BLaER1 treated with 17β-estradiol and CSF1 and Interleukin-3, amounts not matched to agents 10 nM and 100 nM (cell line): ENCODE results near the gene USP32.

Experiments
- H3K27ac ChIP-seq, 11 experiments: shearing (Covaris generic); formaldehyde crosslinking; 2 replicates each; pipeline ENCODE4 v1.8.1; 2022
- H3K27me3 ChIP-seq, 11 experiments: shearing (Covaris generic); formaldehyde crosslinking; 2 replicates each; pipeline ENCODE4 v1.8.1; 2022
- H3K36me3 ChIP-seq, 11 experiments: shearing (Covaris generic); formaldehyde crosslinking; 2 replicates each; pipeline ENCODE4 v1.8.1; 2022
- H3K4me1 ChIP-seq, 10 experiments: shearing (Covaris generic); formaldehyde crosslinking; 2 replicates each; pipeline ENCODE4 v1.8.1; 2022
- H3K4me2 ChIP-seq, 11 experiments: shearing (Covaris generic); formaldehyde crosslinking; 2 replicates each; pipeline ENCODE4 v1.8.1; 2022
- H3K4me3 ChIP-seq, 10 experiments: shearing (Covaris generic); formaldehyde crosslinking; 2 replicates each; pipeline ENCODE4 v1.8.1; 2022
- H3K9ac ChIP-seq, 11 experiments: shearing (Covaris generic); formaldehyde crosslinking; 2 replicates each; pipeline ENCODE4 v1.8.1; 2022
- H3K9me3 ChIP-seq, 11 experiments: shearing (Covaris generic); formaldehyde crosslinking; replicated peaks in 1 of 11; 2 replicates each; pipeline ENCODE4 v1.8.1; 2022
- H4K20me1 ChIP-seq, 11 experiments: shearing (Covaris generic); formaldehyde crosslinking; 2 replicates each; pipeline ENCODE4 v1.8.1; 2022
- Cebpa-rat ChIP-seq, 11 experiments: shearing (Covaris generic); IDR thresholded peaks; 2 replicates each; pipeline ENCODE4 v1.8.1; 2022

The USP32 gene

DNA sequence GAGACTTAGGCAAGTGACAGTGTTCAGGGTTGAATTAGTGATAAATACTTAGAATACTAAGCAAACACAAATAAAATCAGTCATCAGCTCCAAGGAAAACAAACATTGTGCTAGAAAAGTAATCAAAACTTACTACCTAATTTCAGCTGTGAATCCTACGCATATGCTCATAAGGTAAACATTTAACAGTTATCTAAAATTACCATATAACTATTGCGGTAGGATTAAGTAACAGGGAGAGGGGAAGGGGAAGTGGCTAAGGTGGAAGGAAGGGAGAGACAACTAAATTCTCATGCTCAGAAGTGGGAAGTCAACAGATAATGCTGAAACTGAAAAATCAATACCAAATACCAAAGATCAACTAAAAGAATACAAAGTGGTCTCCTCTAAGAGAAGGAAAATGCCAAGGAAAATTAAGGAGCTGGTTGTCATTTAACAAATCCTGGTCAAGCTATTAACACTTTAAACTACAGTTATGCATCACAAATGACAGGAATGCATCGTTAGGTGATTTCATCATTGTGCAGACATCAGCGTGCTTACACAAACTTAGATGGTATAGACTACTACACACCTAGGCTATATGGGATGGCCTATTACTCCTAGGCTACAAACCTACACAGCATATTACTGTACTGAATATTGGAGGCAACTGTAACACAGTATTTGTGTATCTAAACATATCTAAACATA is 20.0 kb downstream of the USP32 start:
- Histone ChIP-seq H3K4me1 (peaks cover 13 to 48% (median 32%) of the 10 kb centered on the region in 10 experiments), H3K4me3 (peak overlapping the region in 3 of 10 experiments; percentile 2 to 10 (median 6); a peak in 5 of 20 replicates), H3K4me2 (peak overlapping the region; percentile 50 to 88 (median 67)), H3K27me3 (no peaks in the 10 kb centered on the region), H3K36me3 (peaks cover 6 to 70% (median 31%) of the 10 kb centered on the region in 11 experiments; a peak in 16 of 22 replicates), H3K27ac (peak overlapping the region in 10 of 11 experiments; percentile 27 to 71 (median 58); a peak in 18 of 22 replicates), H3K9me3 (peaks cover 0 to 12% (median 3%) of the 10 kb centered on the region in 11 experiments; a peak in 6 of 22 replicates), H4K20me1 (peaks cover 0 to 93% (median 8%) of the 10 kb centered on the region in 11 experiments; a peak in 13 of 22 replicates), H3K9ac (peak overlapping the region in 5 of 11 experiments; percentile 4 to 31 (median 25); a peak in 5 of 22 replicates)
- 0 out of 22 replicates have a peak, but pooled peaks of 1 of the 11 experiments have one; percentile 30 for TF ChIP-seq Cebpa-rat (IDR thresholded peaks at IDR 0.05)

DNA sequence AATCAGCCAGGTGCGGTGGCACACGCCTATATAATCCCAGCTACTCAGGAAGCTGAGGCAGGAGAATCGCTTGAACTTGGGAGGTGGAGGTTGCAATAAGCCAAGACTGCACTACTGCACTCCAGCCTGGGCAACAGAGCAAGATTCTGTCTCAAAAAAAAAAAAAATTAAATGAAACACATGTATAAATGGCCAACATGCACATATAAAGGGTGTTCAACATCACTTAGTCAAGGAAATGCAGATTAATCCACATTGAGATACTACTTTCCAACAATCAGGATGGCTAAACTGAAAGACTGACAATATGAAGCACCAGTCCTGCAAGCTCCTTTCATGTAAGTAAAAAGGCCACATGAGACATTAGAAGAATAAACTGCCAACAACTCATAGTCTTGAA is 20.5 kb downstream of the USP32 start:
- Histone ChIP-seq H3K9me3 (peaks cover 0 to 12% (median 3%) of the 10 kb centered on the region in 11 experiments; a peak in 7 of 22 replicates), H3K36me3 (peaks cover 4 to 70% (median 30%) of the 10 kb centered on the region in 11 experiments; a peak in 18 of 22 replicates), H3K27ac (peak overlapping the region in 10 of 11 experiments; percentile 1 to 71 (median 55); a peak in 17 of 22 replicates), H3K9ac (peak overlapping the region in 4 of 11 experiments; percentile 10 to 30 (median 26); a peak in 2 of 22 replicates), H3K4me2 (peak overlapping the region; percentile 50 to 88 (median 67); a peak in 21 of 22 replicates), H3K4me1 (peaks cover 13 to 48% (median 32%) of the 10 kb centered on the region in 10 experiments), H3K4me3 (peak overlapping the region in 2 of 10 experiments; percentile 2 to 10; a peak in 3 of 20 replicates), H4K20me1 (peaks cover 0 to 96% (median 12%) of the 10 kb centered on the region in 11 experiments; a peak in 13 of 22 replicates), H3K27me3 (no peaks in the 10 kb centered on the region)
- TF ChIP-seq Cebpa-rat (IDR thresholded peaks at IDR 0.05): no peak

DNA sequence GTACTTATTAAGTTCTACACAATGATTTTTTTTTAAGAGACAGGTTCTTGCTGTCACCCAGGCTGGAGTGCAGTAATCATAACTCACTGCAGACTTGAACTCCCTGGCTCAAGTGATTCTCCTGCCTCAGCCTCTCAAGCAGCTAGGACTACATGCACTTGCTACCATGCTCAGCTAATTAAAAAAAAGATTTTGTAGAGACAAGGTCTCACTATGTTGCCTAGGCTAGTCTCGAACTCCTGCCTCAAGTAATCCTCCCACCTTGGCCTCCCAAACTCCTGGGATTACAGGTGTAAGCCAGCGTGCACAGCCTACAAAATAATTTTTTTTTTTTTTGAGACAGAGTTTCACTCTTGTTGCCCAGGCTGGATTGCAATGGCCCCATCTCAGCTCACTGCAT is 22.2 kb downstream of the USP32 start:
- no peak overlapping the region for H3K27ac ChIP-seq
- peaks cover 4 to 65% (median 26%) of the 10 kb centered on the region in 11 experiments; a peak in 18 of 22 replicates for H3K36me3 ChIP-seq
- TF ChIP-seq Cebpa-rat (IDR thresholded peaks at IDR 0.05): no peak
- H3K4me1 ChIP-seq: peaks cover 13 to 51% (median 32%) of the 10 kb centered on the region in 10 experiments
- H3K9ac ChIP-seq: no peak overlapping the region
- peaks cover 0 to 99% (median 15%) of the 10 kb centered on the region in 11 experiments; a peak in 14 of 22 replicates for H4K20me1 ChIP-seq
- peak overlapping the region in 1 of 11 experiments; percentile 56; a peak in 2 of 22 replicates for H3K4me2 ChIP-seq
- peaks cover 0 to 12% (median 3%) of the 10 kb centered on the region in 11 experiments; a peak in 7 of 22 replicates for H3K9me3 ChIP-seq
- no peak overlapping the region for H3K4me3 ChIP-seq
- H3K27me3 ChIP-seq: no peaks in the 10 kb centered on the region

DNA sequence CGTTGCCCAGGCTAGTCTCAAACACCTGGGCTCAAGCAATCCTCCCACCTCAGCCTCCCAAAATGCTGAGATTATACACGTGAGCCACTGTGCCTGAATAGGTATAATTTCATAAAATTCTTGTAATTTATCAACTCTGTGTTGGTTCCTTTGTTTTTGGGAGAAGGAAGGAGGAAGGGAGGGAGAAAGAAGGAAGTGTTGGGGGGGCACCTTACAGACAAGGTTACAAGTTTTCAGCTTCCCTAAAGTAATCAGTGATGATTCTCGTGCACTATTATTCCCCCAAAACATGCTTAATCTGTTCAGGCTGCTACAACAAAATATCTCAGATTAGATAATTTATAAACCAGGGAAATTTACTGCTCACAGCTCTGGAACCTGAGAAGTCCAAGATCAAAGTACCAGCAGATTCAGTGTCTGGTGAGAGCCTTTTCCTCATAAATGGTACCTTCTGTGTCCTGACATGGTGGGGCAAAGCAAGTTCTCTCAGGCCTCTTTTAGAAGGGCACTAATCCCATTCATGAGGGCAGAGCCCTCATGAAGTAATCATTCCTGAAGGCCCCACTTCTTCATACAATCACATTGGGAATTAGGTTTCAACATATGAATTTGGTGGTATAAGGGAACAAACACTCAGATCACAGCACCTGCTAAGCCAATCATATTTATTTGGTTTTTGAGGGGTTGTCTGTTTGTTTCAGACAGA is 28.1 kb downstream of the USP32 start:
- Histone ChIP-seq H4K20me1 (peaks cover 2 to 100% (median 53%) of the 10 kb centered on the region in 11 experiments; a peak in 17 of 22 replicates), H3K4me3 (no peak overlapping the region), H3K9ac (no peak overlapping the region), H3K36me3 (peaks cover 0 to 49% (median 17%) of the 10 kb centered on the region in 11 experiments; a peak in 15 of 22 replicates), H3K27ac (no peak overlapping the region), H3K9me3 (peaks cover 0 to 12% (median 0%) of the 10 kb centered on the region in 11 experiments; a peak in 4 of 22 replicates), H3K4me2 (peak overlapping the region in 4 of 11 experiments; percentile 3 to 43 (median 22); a peak in 5 of 22 replicates), H3K4me1 (peaks cover 0 to 28% (median 5%) of the 10 kb centered on the region in 10 experiments; a peak in 9 of 20 replicates), H3K27me3 (no peaks in the 10 kb centered on the region)
- TF ChIP-seq Cebpa-rat (IDR thresholded peaks at IDR 0.05): no peak

DNA sequence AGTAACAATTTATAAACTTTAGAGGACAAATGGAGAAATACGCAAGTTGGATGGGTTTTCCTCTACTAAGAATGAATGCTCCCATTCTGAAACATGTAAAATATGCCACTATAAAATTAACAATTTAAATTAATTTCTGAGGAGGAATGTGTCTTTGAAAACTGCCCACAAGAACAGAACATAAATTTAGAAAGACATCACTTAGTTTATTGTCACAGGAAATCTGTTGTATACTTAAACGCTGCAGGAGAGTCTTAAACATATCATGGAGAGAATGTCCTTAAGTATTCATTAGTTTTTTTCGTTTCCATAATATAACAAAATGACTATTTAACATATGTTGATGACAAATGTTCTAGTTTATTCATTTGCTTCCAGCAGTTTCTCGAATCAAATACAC is 29.6 kb downstream of the USP32 start:
- no peak overlapping the region for H3K4me3 ChIP-seq
- H3K4me2 ChIP-seq: no peak overlapping the region
- H3K9ac ChIP-seq: no peak overlapping the region

DNA sequence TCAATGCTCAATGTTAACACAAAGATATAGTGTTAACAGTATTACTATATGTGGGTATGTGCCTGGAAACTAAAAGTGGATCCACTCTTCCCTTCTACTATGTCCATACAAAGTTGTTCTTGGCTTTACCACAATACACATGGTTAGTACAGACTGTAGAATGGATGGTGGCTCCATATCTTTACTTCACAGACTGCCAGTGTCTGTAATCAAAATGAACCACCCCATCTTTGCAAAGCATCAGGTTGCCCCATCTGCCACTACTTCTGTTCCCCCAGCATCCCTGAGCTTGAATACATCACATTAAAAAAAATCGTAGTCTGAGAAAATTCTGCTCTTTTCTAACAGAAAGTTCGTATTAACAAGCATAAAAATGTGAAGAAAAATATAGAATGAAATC is 30.0 kb downstream of the USP32 start:
- Histone ChIP-seq H3K27ac (no peak overlapping the region), H4K20me1 (peaks cover 2 to 100% (median 55%) of the 10 kb centered on the region in 11 experiments; a peak in 17 of 22 replicates), H3K4me3 (no peak overlapping the region), H3K4me2 (no peak overlapping the region), H3K36me3 (peaks cover 0 to 38% (median 7%) of the 10 kb centered on the region in 11 experiments; a peak in 14 of 22 replicates), H3K4me1 (peaks cover 0 to 48% (median 17%) of the 10 kb centered on the region in 10 experiments; a peak in 11 of 20 replicates), H3K27me3 (no peaks in the 10 kb centered on the region), H3K9me3 (peaks cover 0 to 9% (median 0%) of the 10 kb centered on the region in 11 experiments; a peak in 1 of 22 replicates), H3K9ac (no peak overlapping the region)
- no peak for TF ChIP-seq Cebpa-rat (IDR thresholded peaks at IDR 0.05)

More for the DNA sequence above, 29.6 kb downstream of the USP32 start:
- Histone ChIP-seq H3K27me3 (no peaks in the 10 kb centered on the region), H3K4me1 (peaks cover 0 to 44% (median 13%) of the 10 kb centered on the region in 10 experiments; a peak in 11 of 20 replicates), H3K27ac (no peak overlapping the region), H3K36me3 (peaks cover 0 to 39% (median 11%) of the 10 kb centered on the region in 11 experiments; a peak in 15 of 22 replicates), H3K9me3 (peaks cover 0 to 9% (median 0%) of the 10 kb centered on the region in 11 experiments; a peak in 4 of 22 replicates), H4K20me1 (peaks cover 2 to 100% (median 54%) of the 10 kb centered on the region in 11 experiments; a peak in 17 of 22 replicates)
- no peak for TF ChIP-seq Cebpa-rat (IDR thresholded peaks at IDR 0.05)

DNA sequence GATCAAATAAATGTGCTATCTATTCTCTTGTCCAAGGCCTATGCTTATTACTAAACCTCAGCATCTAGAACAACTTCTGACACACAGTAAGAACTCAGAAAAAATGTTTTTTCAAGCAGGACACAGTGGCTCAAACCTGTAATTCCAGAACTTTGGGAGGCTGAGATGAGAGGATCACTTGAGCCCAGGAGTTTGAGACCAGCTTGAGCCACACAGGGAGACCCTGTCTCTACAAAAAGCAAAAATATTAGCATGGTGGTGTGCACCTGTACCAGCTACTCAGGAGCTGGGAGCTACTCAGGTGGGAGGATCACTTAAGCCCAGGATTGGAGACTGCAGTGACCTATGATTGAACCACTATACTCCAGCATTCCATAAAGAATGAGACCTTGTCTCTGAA is 32.5 kb downstream of the USP32 start:
- Histone ChIP-seq H3K27me3 (no peaks in the 10 kb centered on the region), H3K27ac (no peak overlapping the region), H4K20me1 (peaks cover 7 to 100% (median 69%) of the 10 kb centered on the region in 11 experiments; a peak in 19 of 22 replicates), H3K36me3 (peaks cover 0 to 29% (median 5%) of the 10 kb centered on the region in 11 experiments; a peak in 5 of 22 replicates), H3K9ac (no peak overlapping the region), H3K4me3 (no peak overlapping the region), H3K4me2 (no peak overlapping the region), H3K4me1 (peaks cover 0 to 69% (median 24%) of the 10 kb centered on the region in 10 experiments; a peak in 11 of 20 replicates), H3K9me3 (0 out of 22 replicates have a peak, but pooled peaks cover 0 to 4% (median 0%) of the 10 kb centered on the region in 11 experiments)
- no peak for TF ChIP-seq Cebpa-rat (IDR thresholded peaks at IDR 0.05)
